ENCODE results near the gene PCCA. TPM values are rescaled to one million over a fixed set of nuclear protein-coding genes. Genes with fewer than 3 reads are reported as not detected.

Gene PCCA
- total and polyA plus RNA-seq, 2 experiments from 2014 or later = 41.9 to 46.6 TPM

- no peak overlapping the region for H3K4me2 ChIP-seq
- H3K27ac ChIP-seq (ENCODE audit: low read depth) = no peak overlapping the region
- H3K4me3 ChIP-seq = no peak overlapping the region
- H3K27me3 ChIP-seq (ENCODE audit: insufficient read depth) = no peaks in the 10 kb centered on the region
- peaks cover 4% of the 10 kb centered on the region; the same call in 1 of the 2 replicates for H3F3A ChIP-seq (replicated peaks; ENCODE audit: low read depth)
- H3K4me3 Mint-ChIP-seq = no peak overlapping the region
- no peaks in the 10 kb centered on the region; the same call in 2 of the 3 replicates for H3K9me3 Mint-ChIP-seq
- H3K27ac Mint-ChIP-seq = no peak overlapping the region
- peaks cover 32% of the 10 kb centered on the region for H3K4me1 ChIP-seq (ENCODE audit: insufficient read depth)
- H3K79me2 ChIP-seq (replicated peaks; ENCODE audit: insufficient read depth) = no peaks in the 10 kb centered on the region
- ATAC-seq (no peak), DNase-seq (ENCODE audit: low spot score) (no peak)
- TF ChIP-seq JUNB (IDR thresholded peaks at IDR 0.05; ENCODE audit: unreplicated experiment) = no peak
- TF ChIP-seq POLR2AphosphoS5 (IDR thresholded peaks at IDR 0.05; ENCODE audit: low read depth) = no peak
- TF ChIP-seq ZNF331 (CRISPR knock-in tag; IDR thresholded peaks at IDR 0.05; ENCODE audit: low read depth) = no peak
- no peak for TF ChIP-seq NANOG (IDR thresholded peaks at IDR 0.05; ENCODE audit: borderline replicate concordance)
- TF ChIP-seq STAT1 (IDR thresholded peaks at IDR 0.05; ENCODE audit: unreplicated experiment) = no peak
- no peak for TF ChIP-seq EZH2phosphoT487 (IDR thresholded peaks at IDR 0.05; ENCODE audit: unreplicated experiment)
- TF ChIP-seq EZH2 (IDR thresholded peaks at IDR 0.05; ENCODE audit: low read depth, unreplicated experiment) = no peak
- no peak for TF ChIP-seq CTCF (conservative IDR thresholded peaks at IDR 0.05; ENCODE audit: low read depth in 2 of 2)
- no peak for TF ChIP-seq ETS1 (IDR thresholded peaks at IDR 0.05)
- TF ChIP-seq ZNF114 (CRISPR knock-in tag; IDR thresholded peaks at IDR 0.05) = no peak
- no peak for TF ChIP-seq CREB1 (CRISPR knock-in tag; IDR thresholded peaks at IDR 0.05; ENCODE audit: low read depth)
- TF ChIP-seq ZNF462 (CRISPR knock-in tag; IDR thresholded peaks at IDR 0.05) = no peak
- no peaks in the 10 kb centered on the region for H4K20me1 ChIP-seq (replicated peaks; ENCODE audit: insufficient read depth)
- no peak overlapping the region for H2AFZ ChIP-seq
- peaks cover 47% of the 10 kb centered on the region for H3K4me1 Mint-ChIP-seq
- peaks cover 17% of the 10 kb centered on the region for H3K27me3 Mint-ChIP-seq (ENCODE audit: insufficient read depth, low read depth, poor library complexity)
- no peaks in the 10 kb centered on the region for H3K9me2 ChIP-seq (ENCODE audit: insufficient read depth)
- H3K36me3 ChIP-seq (ENCODE audit: insufficient read depth) = 0 out of 2 replicates have a peak, but pooled peaks cover 5% of the 10 kb centered on the region
- H3K36me3 Mint-ChIP-seq (ENCODE audit: low read depth) = peaks cover 10% of the 10 kb centered on the region; the same call in 2 of the 3 replicates
Measured at GRCh38 chr13:100527644-100528043, 438.8 kb downstream of the PCCA start.

All from GM23338 (cell line).